Tongue (tissue), 2 donors: ENCODE measurements around the gene RASSF9. TPM values are rescaled to one million over a fixed set of nuclear protein-coding genes. Genes with fewer than 3 reads are reported as not detected.

Experiments
- DNase-seq: peaks from one replicate; pipeline ENCODE4 v3.0.0-alpha.2; 2015
- total RNA-seq: library from RNA; depleted of rRNA; stranded (reverse); fragments of >200 nt; gene quantifications from one replicate; pipeline ENCODE4 v1.2.3, GENCODE V29; 2014

Gene RASSF9
- total RNA-seq, result 4.3 TPM

GRCh38 chr12:85836197-85837090 is at the start of gene RASSF9:
TSS of gene RASSF9 (minus strand) at chr12:85836409. CDS start at chr12:85836201, 208 bp downstream.
- peak; percentile 78 for DNase-seq

DNA sequence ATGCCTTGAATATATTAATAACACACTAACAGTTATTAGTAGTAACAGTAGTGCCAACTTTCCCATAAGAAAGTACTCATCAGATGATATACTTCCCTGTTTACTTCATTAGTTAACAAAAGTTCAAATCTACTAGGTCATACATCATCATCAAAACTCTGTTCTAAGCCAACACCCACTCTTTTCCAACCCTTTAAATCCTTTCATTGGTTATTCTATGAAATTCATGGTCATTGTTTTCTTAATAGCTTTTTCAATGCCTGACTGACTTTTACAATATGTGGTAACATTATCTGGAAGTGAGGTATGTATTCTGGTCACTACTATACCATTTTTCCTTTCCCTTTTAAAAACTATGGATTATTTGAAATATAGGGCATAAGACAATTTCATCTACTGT is 47.6 kb upstream of the RASSF9 start:
- DNase-seq, result no peak

- no peak for DNase-seq
Observed at GRCh38 chr12:85877459-85877858, 41.2 kb upstream of the RASSF9 start.

GRCh38 chr12:85874031-85874461 is 37.8 kb upstream of the RASSF9 start, which contains the start of gene NTS:
TSS of gene NTS (plus strand) at chr12:85874295. CDS start at chr12:85874404, 109 bp downstream.
- peak; percentile 18 for DNase-seq

GRCh38 chr12:85872497-85873091 is 36.4 kb upstream of the RASSF9 start:
- peak; percentile 79 for DNase-seq

DNA sequence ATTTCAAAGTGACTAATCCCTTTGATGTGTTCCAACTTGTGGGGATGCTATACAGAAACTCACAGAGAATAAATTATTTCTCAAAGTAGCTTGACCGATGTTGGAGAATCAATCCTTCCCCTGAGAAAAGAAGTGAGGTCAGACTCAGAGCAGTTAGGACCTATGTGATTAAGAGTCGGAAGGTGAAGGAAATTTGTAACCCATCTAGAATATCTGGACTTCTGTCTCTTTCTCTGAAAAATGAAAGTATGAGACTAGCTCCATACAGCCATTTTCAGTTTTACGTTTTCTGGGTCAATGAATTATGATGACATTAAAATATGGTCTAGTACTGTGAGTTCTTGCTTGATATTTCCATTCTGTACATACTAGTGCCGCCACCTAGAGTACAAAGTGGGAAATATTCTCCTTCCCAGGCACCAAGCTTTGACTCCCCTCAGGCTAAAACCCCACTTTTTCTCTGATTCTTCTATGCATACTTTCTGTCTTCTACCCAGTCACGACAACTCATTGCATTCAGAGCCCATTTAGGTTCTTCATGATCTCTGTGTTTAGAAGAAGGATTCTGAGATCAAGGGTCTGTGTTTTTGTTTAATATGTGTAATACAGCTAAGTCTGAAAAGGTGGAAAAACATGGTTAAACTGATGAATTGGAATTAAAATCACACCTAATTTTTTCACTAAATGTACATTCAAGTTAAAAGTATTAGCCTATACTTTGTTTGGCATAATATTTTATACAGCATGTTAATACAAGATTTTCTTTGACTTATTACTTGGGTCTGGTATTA is 31.0 kb upstream of the RASSF9 start:
- peak; percentile 75 for DNase-seq

DNA sequence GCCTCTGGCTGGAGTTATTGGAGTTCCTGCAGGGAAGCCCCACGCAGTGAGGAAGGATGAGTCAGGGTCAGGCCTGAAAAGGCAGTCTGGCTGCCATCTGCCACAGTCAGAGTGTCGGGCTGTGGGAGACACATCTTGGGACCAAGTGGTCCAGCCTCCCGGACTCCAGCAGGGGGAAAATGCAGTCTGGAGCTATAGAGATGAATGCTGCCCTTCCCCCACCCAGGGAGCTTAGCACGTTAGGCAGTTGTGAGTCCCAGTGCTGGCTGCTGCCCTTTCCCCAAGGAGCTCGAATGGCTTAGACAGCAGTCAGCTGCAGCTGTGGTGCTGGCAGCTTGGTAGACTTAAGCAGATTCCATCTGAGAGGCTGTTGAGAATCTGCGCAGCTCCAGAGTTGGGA is 29.7 kb upstream of the RASSF9 start:
- DNase-seq, result no peak

DNA sequence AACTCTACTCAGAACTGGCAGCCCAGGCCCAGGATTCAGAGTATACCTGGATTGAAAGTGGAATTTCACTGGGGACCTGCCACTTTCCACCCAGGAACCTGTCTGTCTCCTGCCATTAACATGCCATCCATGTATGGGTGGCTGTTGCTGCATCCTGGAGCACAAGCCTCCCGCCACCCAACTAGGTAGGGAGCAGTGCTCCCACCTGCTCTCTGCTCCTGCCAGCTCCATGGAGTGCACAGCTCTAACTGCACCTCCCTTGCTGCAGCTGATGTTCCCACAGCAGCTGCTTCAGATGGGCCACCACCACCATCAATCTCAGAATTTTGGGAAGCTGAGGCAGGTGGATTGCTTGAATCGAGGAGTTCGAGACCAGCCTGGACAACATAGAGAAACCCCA is 20.8 kb upstream of the RASSF9 start:
- DNase-seq, result no peak

- DNase-seq, result no peak
Observed at GRCh38 chr12:85855305-85855704, 19.1 kb upstream of the RASSF9 start.

GRCh38 chr12:85849344-85849743 is 13.1 kb upstream of the RASSF9 start:
- DNase-seq, result no peak

DNA sequence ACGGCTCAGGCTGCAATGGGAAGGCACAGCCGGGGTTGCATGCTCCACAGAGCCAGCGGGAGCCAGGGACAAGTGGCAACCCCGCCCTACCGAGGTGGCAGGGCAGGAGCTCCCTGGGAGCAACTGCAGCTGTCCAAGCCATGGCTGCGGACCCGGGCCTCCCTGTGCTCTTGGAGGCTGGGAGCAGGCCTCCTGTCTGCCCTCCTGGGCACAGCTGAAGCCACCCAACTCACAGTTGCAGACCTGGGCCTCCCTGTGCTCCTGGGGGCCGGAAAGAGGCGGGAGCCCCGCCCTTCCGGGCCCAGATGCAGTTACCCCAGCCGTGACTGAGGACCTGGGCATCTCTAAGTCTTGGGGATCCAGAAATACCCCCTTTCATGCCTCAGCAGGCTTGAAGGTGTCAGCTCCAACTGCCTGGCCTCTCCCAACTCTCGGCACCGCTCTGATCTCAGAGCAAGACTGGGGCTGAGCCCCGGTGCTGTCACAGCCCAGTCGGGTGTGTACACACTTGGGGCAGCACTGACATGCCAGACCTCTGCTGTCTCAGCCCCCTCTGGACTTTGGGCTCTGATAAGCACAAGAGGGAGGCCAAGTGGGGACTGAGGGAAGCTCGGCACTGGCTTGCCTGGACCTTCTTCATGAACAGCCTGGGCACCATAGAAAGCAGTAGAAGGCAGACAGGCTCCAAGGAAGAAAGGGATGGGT is 7.5 kb upstream of the RASSF9 start:
- DNase-seq, result no peak

DNA sequence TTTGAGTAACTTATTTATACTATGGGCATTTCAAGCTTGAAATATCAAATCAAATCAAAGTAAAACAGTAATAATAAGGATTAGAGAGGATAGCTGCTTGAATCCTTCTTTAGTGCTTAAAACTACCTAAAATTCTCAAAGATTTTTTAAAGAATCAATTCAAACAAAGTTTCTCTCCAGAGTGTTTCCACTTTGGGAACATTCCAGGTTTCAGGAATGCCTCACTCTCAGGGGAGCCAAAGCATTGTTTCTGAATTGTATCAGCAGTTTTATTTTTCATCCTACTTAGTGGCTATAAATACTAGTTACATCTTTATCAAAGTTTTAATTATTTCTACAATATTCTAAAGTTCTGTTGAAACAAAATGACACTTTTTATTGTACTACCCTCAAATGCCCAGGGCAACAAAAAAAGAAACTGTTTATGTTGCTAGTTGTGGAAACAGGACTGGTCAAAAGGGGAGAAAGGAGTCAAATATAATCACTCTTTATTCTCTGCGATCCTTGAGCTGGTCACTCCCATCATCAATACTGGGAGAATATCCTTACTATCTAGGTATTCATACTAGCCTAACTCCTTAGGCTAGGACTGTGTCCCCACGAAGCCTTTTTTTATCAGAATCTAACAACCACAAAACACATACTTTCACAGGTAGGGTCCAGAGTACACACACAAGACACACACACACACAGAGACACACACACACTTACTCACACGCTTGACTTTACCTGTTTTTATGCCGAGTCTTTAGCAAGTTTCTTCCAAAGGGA is 598 bp downstream of the RASSF9 start:
- DNase-seq, result peak; percentile 35

DNA sequence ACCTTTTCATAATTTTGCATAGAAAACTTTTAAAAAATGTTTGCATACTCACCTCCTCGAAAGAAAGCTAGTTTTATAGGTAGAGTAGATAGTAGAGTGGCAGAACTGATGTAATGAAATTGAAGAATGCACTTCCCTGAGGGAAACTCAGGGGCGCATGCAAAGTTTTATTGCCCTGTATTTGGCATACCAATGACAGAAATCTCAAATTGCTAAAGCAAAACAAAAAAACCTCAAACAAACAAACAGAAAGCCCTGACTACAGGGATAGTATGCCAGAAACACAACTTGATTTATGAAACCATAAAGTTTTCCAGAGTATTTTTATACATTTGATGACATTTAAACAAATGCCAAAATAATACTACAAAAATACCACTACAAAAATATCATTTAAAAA is 1.8 kb downstream of the RASSF9 start:
- no peak for DNase-seq

- no peak for DNase-seq
Observed at GRCh38 chr12:85833579-85833978, 2.6 kb downstream of the RASSF9 start.

GRCh38 chr12:85831327-85831990 is 4.8 kb downstream of the RASSF9 start:
- no peak for DNase-seq

DNA sequence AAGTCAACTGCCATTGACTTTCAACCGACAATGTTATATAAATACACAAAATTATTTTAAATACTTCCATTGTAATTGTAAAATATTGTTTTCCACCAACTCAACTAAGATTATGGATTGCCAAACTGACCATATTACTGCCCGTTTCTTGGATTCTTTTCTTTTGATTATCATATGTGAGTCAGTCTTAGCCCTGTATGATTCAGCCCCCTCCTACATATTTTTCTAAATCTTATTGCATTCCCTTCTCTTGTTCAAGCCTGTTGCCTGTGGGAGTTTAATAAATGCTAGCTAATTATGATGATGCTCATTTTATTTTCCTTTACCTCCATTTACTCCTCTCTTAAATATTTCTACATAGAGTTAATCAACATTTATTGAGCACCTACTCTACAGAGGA is 6.8 kb downstream of the RASSF9 start:
- no peak for DNase-seq

DNA sequence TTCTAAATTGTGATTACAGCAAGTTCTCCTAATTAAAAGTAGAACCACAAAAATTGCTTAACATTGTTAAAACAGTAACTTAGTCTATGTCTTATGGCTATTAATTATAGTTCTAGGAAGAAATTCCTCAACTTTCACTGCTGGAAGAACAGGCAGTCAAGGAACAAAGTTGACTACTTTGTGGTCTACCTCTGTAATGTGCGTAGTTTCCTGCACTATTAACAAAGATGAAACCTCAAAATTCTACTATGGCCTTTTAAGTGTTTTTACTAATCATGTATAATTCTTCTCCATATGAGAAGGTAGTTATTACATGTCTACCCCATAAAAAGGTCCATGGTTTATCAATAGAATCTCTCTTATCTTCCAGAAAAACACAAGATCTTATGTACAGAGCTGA is 7.6 kb downstream of the RASSF9 start:
- no peak for DNase-seq

DNA sequence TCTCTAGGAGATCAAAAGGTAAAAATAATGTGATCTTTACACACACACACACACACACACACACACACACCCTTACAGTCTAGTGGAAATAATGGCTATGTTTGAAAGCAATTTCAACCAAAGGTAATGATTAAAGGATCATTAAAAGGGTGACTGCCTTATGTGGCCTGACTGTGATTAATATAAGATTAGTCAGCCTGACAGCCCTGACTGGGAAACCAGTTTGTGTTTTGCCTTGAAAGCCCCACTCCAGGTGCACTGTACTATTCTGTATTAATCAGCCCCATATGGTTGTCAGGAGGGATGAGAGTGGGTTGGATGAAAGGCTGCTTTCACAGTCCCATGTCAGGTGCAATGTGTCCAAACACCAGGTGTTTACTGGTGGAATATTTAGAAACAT is 10.5 kb downstream of the RASSF9 start:
- DNase-seq, result no peak

DNA sequence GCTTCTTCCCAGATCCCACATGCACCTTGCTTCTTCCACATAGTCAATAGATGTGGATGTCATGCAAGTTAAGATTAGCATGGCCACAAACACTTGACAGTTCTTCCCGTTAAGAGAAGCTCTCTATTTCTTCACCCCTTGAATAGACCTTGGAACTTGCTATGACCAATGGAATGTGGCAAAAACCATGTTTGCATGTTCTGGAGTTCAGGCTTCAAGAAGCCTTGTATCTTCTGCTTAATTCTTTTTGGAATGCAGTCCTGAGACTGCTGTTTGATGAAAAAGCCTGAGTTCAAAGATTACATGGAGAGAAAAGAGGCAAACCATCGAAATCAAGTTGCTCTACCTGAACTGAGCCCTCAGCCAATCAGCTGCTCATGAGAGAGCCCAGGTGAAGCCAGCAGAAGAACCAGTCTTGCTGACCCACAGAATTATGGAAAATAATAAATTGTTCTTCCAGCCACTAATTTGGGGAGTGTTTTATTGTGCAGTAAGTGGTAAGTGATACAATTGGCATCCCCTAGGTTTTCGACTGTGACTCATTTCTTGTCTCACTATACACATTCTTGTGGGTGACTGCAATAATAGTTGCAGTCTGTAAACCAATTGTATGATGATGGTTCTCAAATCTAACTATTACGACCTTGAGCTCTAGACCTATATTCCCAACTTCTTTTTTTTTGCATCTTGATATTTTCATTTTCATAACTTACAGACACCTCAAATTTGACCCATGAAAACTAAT is 12.6 kb downstream of the RASSF9 start:
- no peak for DNase-seq

- no peak for DNase-seq
Observed at GRCh38 chr12:85821759-85822158, 14.4 kb downstream of the RASSF9 start.
